KBM-7 (cell line): ENCODE measurements around the gene POR.
"Not testable (repeated sequence)": the region's sequence is repeated elsewhere in the genome, so short reads cannot be mapped to it uniquely, and the experiment has no call there.

ENCODE experiments used
- DNase-seq: peaks from one replicate; pipeline ENCODE4 v3.0.0-alpha.2; 2015
- in situ Hi-C: fragments of 300-500 bp; cut with MboI; formaldehyde crosslinking; loops from 2 replicates; pipeline ENCODE4 v1.14.3; 2020; ENCODE audit warnings: low sequenced_read_pairs, low pct_unique_long_range_greater_than_20kb, mixed read lengths

POR gene

GRCh38 chr7:76002139-76002538, 87.2 kb downstream of the POR start:
- no peak for DNase-seq
- in situ Hi-C loops = no loop called here

GRCh38 chr7:76002822-76003221, 87.9 kb downstream of the POR start:
- no peak for DNase-seq
- in situ Hi-C loops = no loop called here

- no peak for DNase-seq
- in situ Hi-C loops = no loop called here
Observed at GRCh38 chr7:76003351-76003750, 88.4 kb downstream of the POR start.

GRCh38 chr7:76005004-76005403, 90.0 kb downstream of the POR start:
- in situ Hi-C loops, DNase-seq: not testable (repeated sequence)

- DNase-seq = no peak
- in situ Hi-C loops = no loop called here
Observed at GRCh38 chr7:76008156-76008687, 93.3 kb downstream of the POR start.

DNA sequence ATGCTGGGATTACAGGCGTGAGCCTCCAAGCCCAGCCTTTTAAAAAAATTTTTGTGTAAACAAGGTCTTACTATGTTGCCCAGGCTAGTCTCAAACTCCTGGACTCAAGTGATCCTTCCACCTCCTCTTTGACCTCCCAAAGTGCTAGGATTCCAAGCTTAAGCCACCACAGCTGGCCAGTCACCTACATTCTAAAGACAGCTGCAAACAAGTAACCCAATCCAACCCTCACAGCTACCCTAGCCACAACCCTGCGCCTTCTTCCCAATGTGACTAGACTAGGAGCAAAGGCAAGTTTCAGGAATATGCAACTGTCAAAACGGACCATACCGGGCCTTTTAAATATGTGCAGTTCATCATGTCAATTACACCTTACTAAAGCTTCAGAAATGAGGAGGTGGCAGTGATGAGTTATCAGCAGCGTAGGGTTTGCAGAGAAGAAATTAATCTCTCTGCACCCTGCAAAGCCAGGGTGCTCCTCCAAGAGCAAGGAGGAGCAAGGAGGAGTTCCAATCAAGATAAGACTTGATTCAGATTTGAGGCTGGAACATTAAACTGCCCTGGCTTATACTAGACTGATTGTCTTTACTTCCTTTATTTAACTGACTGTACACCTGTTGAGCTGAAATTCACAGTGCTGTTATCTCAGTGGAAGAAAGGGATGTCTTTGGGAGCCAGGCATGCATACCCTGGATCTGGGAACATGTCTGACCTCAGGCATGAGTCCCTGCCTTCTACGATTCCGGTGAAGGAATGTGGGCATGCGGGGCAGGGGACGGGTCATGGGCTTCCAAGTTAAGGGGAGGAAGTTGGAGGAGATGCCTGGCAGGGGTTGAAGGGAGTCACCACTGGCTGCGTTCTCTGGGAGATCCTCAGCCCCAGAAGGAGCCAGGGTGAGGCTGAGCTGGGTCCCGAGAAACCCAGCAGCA, 95.0 kb downstream of the POR start:
- no peak for DNase-seq
- in situ Hi-C loops = no loop called here

DNA sequence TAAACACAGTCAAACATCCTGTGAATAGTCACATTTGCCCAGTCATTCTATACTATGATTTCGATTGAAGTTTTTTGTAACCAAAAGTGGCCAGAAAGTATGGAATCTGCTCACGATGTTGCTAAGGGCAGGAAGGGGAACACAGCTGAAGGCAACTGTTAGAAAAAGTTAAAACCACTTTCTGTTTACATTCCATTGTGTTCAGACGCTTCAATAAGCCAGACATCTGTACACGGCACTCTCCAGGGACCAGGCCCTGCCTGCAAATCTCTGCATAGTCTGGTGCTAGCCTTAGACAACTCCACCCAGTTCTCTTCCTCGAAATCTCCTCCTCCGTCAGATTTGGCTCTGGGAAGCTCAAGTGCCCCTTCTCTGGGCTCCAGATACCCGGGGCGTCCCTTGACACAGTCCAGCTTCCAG, 96.5 kb downstream of the POR start:
- in situ Hi-C loops = no loop called here
- DNase-seq = no peak

DNA sequence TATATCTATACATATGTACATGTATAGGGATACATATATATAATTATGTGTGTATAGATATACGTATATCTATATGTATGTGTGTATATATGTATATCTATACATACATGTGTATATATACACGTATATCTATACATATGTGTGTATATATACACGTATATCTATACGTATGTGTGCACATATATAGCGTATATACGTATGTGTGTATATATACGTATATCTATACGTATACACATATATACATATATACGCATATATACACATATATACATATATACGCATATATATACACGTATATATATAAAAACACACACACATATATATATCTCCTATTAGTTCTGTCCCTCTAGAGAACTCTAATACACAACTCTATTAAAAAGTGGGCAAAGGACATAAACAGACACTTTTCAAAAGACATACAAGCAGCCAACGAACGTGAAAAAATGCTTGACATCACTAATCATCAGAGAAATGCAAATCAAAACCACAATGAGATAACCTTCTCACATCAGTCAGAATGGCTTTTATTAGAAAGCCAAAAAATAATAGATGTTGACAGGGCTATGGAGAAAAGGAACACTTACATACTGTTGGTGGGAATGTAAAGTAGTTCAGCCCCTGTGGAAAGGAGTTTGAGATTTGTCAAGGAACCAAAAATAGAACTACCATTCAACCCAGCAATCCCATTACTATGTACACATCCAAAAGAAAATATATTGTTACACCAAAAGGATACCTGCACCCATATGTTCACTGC, 101.4 kb downstream of the POR start:
- no peak for DNase-seq
- in situ Hi-C loops = no loop called here

DNA sequence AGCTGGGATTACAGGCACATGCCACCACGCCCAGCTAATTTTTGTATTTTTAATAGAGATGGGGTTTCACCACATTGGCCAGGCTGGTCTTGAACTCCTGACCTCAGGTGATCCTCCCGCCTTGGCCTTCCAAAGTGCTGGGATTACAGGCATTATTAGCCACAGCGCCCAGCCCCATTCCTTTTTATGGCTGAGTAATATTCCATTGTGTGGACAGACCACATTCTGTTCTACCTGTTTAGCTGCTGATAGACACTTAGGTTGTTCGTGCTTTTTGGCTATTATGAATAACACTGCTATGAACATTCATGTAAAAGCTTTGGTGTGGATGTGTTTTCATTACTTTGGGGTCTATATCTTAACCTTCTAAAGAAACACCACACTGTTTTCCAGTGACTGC, 103.6 kb downstream of the POR start:
- DNase-seq, in situ Hi-C loops: not testable (repeated sequence)

GRCh38 chr7:76020031-76020714, 105.2 kb downstream of the POR start:
- peak; percentile 81 for DNase-seq
- in situ Hi-C loops = no loop called here

GRCh38 chr7:76022026-76022780, 107.2 kb downstream of the POR start:
- DNase-seq = no peak
- in situ Hi-C loops = no loop called here

GRCh38 chr7:76023002-76023401, 108.0 kb downstream of the POR start:
- peak; percentile 81 for DNase-seq
- in situ Hi-C loops = no loop called here

DNA sequence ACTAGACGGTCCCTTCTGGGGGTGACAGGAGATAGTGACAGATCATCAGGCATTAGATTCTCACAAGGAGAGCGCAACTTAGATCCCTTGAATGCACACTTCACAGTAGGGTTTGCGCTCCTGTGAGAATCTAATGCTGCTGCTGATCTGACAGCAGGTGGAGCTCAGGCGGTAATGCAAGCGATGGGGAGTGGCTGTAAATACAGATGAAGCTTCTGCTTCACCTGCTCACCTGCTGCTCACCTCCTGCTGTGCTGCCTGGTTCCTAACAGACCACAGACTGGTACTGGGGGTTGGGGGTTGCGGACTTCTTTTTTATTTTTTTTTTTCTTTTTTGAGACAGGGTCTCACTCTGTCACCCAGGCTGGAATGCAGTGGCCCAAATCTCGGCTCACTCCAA, 114.7 kb downstream of the POR start:
- in situ Hi-C loops, DNase-seq: not testable (repeated sequence)

DNA sequence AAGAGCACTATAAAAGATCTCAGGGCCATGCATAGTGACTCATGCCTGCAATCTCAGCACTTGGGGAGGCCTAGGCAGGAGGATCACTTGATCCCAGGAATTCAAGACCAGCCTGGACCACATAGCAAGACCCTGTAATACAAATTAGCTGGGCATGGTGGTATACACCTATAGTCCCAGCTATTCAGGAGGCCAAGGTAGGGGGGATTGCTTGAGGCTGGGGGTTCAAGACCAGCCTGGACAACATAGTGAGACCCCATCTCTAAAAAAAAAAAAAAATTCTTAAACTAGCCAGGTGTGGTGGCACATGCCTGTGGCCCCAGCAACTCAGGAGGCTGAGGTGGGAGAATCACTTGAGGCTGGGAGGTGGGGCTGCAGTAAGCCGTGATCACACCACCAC, 117.0 kb downstream of the POR start:
- in situ Hi-C loops = no loop called here
- no peak for DNase-seq
